ENCODE data around the gene DRD3. TPM values are rescaled to one million over a fixed set of nuclear protein-coding genes. Genes with fewer than 3 reads are reported as not detected.

The DRD3 gene
- total and polyA plus RNA-seq, 2 donors (not counting 1 experiment from before 2014, with no cell fraction given): not detected

DNA sequence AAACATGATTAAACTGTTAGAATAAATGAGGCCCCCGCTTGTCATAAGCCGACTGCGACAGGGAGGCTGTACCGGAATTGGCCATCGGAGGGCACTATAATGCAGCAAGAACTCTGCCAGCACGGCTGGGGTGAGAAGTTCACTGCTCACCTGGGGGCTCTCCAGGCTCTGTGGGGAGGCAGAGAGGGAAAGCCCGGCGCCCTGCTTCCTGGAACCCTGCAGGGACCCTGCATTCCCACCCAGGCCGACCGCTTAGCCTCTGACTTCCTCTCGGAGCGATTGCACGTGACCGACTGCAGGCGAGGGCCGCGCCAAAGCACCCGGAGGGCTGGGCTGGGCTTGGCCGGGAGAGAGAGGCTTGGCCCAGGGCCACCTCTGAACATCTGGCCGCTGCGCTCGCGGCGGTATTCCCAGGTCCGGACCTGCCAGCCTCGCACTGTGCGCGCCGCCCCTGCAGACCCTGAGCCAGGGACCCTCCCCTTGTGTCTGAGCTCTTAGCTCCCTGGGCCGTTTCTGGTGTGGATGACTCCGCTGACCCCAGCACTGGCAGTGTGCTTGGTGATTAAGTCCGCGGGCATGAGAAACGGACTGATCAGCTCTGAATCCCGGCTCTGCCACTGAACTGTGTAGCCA lies 26.2 kb downstream of the DRD3 start:
- Histone ChIP-seq H3K27ac (ENCODE audit: insufficient read depth, low read length) (no peak overlapping the region), H3K9ac (ENCODE audit: insufficient read depth, low read length) (peak overlapping the region; percentile 33), H3K4me2 (ENCODE audit: extremely low read depth, insufficient read depth, low read length) (peak overlapping the region; percentile 68)

DNA sequence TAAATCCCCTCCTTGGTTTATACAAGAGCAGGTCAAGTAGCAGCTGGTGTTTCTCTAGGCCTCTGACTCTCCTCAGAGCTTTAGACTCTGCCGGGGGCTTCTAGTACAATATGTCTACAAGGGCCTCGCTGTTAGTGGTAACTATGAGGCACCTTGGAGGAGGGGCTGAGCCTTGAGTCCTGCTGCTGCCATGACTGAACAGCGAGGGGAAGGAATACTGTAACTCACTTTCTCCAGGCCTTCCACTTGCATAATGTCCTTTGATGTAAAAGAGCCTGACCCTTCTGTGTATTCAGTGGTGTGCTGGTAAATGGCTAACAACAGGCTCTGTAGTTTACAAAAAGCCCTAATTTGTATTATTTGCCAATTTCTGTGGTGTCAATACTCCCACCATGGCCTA lies 27.8 kb downstream of the DRD3 start:
- no peaks in the 10 kb centered on the region for H3K27me3 ChIP-seq (ENCODE audit: control insufficient read depth, insufficient read depth, low read length)
- H3K36me3 ChIP-seq (ENCODE audit: control insufficient read depth, insufficient read depth, low read length): no peaks in the 10 kb centered on the region
- no peak overlapping the region for H3K27ac ChIP-seq (ENCODE audit: insufficient read depth, low read length)
- no peaks in the 10 kb centered on the region for H3K79me2 ChIP-seq (ENCODE audit: control insufficient read depth, insufficient read depth, low read length)
- no peaks in the 10 kb centered on the region for H3K4me1 ChIP-seq (ENCODE audit: control insufficient read depth, extremely low read depth, insufficient read depth, low read length)
- no peak overlapping the region for H3K9ac ChIP-seq (ENCODE audit: insufficient read depth, low read length)
- TF ChIP-seq EZH2 (IDR thresholded peaks at IDR 0.05; ENCODE audit: low read length, missing control alignments): no peak
- TF ChIP-seq, protein P1, sequence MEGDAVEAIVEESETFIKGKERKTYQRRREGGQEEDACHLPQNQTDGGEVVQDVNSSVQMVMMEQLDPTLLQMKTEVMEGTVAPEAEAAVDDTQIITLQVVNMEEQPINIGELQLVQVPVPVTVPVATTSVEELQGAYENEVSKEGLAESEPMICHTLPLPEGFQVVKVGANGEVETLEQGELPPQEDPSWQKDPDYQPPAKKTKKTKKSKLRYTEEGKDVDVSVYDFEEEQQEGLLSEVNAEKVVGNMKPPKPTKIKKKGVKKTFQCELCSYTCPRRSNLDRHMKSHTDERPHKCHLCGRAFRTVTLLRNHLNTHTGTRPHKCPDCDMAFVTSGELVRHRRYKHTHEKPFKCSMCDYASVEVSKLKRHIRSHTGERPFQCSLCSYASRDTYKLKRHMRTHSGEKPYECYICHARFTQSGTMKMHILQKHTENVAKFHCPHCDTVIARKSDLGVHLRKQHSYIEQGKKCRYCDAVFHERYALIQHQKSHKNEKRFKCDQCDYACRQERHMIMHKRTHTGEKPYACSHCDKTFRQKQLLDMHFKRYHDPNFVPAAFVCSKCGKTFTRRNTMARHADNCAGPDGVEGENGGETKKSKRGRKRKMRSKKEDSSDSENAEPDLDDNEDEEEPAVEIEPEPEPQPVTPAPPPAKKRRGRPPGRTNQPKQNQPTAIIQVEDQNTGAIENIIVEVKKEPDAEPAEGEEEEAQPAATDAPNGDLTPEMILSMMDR (conservative IDR thresholded peaks at IDR 0.05 in 1 of 2, IDR thresholded peaks at IDR 0.05 in 1 of 2; ENCODE audit: low read depth in 1 of 2, low read length in 2 of 2): no peak
- no peaks in the 10 kb centered on the region for H3K9me3 ChIP-seq (ENCODE audit: control insufficient read depth, insufficient read depth, low read depth, low read length)
- H3K4me3 ChIP-seq (replicated peaks in 1 of 4; ENCODE audit: control extremely low read depth in 1 of 4, insufficient read depth in 1 of 4, low read depth in 3 of 4, low read length in 4 of 4): no peak overlapping the region
- no peaks in the 10 kb centered on the region for H4K20me1 ChIP-seq (ENCODE audit: control insufficient read depth, extremely low read depth, insufficient read depth, low read length)
- DNase-seq (ENCODE audit: low read depth in 2 of 2): no peak
- H3K4me2 ChIP-seq (ENCODE audit: extremely low read depth, insufficient read depth, low read length): no peak overlapping the region
- no peak overlapping the region for H2AFZ ChIP-seq (ENCODE audit: low read length)

More for the DNA sequence above, 26.2 kb downstream of the DRD3 start:
- H3K4me1 ChIP-seq (ENCODE audit: control insufficient read depth, extremely low read depth, insufficient read depth, low read length): no peaks in the 10 kb centered on the region
- H3K27me3 ChIP-seq (ENCODE audit: control insufficient read depth, insufficient read depth, low read length): no peaks in the 10 kb centered on the region
- TF ChIP-seq, protein P1 (conservative IDR thresholded peaks at IDR 0.05 in 1 of 2, IDR thresholded peaks at IDR 0.05 in 1 of 2; ENCODE audit: low read depth in 1 of 2, low read length in 2 of 2): peak; percentile 89 to 93
- no peak for TF ChIP-seq EZH2 (IDR thresholded peaks at IDR 0.05; ENCODE audit: low read length, missing control alignments)
- H4K20me1 ChIP-seq (ENCODE audit: control insufficient read depth, extremely low read depth, insufficient read depth, low read length): no peaks in the 10 kb centered on the region
- peak overlapping the region; percentile 4 to 61 (median 50) for H3K4me3 ChIP-seq (replicated peaks in 1 of 4; ENCODE audit: control extremely low read depth in 1 of 4, insufficient read depth in 1 of 4, low read depth in 3 of 4, low read length in 4 of 4)
- H2AFZ ChIP-seq (ENCODE audit: low read length): peak overlapping the region; percentile 75
- no peaks in the 10 kb centered on the region for H3K9me3 ChIP-seq (ENCODE audit: control insufficient read depth, insufficient read depth, low read depth, low read length)
- peak; percentile 73 to 78 for DNase-seq (ENCODE audit: low read depth in 2 of 2)
- no peaks in the 10 kb centered on the region for H3K79me2 ChIP-seq (ENCODE audit: control insufficient read depth, insufficient read depth, low read length)
- no peaks in the 10 kb centered on the region for H3K36me3 ChIP-seq (ENCODE audit: control insufficient read depth, insufficient read depth, low read length)

DNA sequence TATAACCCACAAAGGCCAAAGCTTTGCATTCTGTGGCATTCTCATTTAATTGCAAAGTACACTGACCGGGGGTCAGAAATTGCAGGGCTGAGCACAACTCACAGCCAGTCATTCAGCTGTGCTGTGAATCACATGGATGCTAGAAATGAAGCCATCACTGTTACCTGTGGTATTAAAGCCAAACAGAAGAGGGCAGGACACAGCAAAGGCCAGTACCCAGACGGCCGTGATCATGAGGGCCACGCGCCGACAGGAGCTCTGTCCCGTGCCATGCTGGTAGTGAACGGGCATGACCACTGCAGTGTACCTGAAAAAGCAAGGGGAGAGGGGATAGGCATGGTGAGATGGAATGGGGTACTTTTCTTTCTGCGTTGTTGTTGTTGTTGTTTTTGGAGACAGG lies 31.6 kb downstream of the DRD3 start:
- no peak for DNase-seq (ENCODE audit: low read depth in 2 of 2)
- no peaks in the 10 kb centered on the region for H3K9me3 ChIP-seq (ENCODE audit: control insufficient read depth, insufficient read depth, low read depth, low read length)
- H2AFZ ChIP-seq (ENCODE audit: low read length): no peak overlapping the region
- TF ChIP-seq, protein P1 (conservative IDR thresholded peaks at IDR 0.05 in 1 of 2, IDR thresholded peaks at IDR 0.05 in 1 of 2; ENCODE audit: low read depth in 1 of 2, low read length in 2 of 2): no peak
- no peak for TF ChIP-seq EZH2 (IDR thresholded peaks at IDR 0.05; ENCODE audit: low read length, missing control alignments)
- no peaks in the 10 kb centered on the region for H3K36me3 ChIP-seq (ENCODE audit: control insufficient read depth, insufficient read depth, low read length)
- peaks cover 5% of the 10 kb centered on the region for H3K4me1 ChIP-seq (ENCODE audit: control insufficient read depth, extremely low read depth, insufficient read depth, low read length)
- no peaks in the 10 kb centered on the region for H4K20me1 ChIP-seq (ENCODE audit: control insufficient read depth, extremely low read depth, insufficient read depth, low read length)
- H3K27me3 ChIP-seq (ENCODE audit: control insufficient read depth, insufficient read depth, low read length): no peaks in the 10 kb centered on the region
- H3K4me2 ChIP-seq (ENCODE audit: extremely low read depth, insufficient read depth, low read length): no peak overlapping the region
- H3K79me2 ChIP-seq (ENCODE audit: control insufficient read depth, insufficient read depth, low read length): no peaks in the 10 kb centered on the region
- no peak overlapping the region for H3K4me3 ChIP-seq (replicated peaks in 1 of 4; ENCODE audit: control extremely low read depth in 1 of 4, insufficient read depth in 1 of 4, low read depth in 3 of 4, low read length in 4 of 4)
- no peak overlapping the region for H3K27ac ChIP-seq (ENCODE audit: insufficient read depth, low read length)
- H3K9ac ChIP-seq (ENCODE audit: insufficient read depth, low read length): no peak overlapping the region
